ENCODE measurements around the gene PDIA2. TPM values are rescaled to one million over a fixed set of nuclear protein-coding genes. Genes with fewer than 3 reads are reported as not detected.

PDIA2 gene
- polyA plus RNA-seq, 1 of the 3 experiments (the other 2 are of a cell fraction), result 1.7 TPM

- no peak overlapping the region for H3K27ac ChIP-seq (ENCODE audit: low read depth in 2 of 2, low read length in 1 of 2)
- peaks cover 8 to 49% of the 10 kb centered on the region in 2 experiments for H3K36me3 ChIP-seq (replicated peaks in 1 of 2; ENCODE audit: control insufficient read depth in 1 of 2, insufficient read depth in 2 of 2, low read length in 1 of 2)
- no peaks in the 10 kb centered on the region for H4K20me1 ChIP-seq (ENCODE audit: insufficient read depth)
- WGBS (ENCODE audit: low lambda C conversion rate), result 94% methylated on average over 10 of the region's 10 CpGs
- ChIA-PET CTCF (no interaction called here), POLR2A (no interaction called here)
- H3K27me3 ChIP-seq (ENCODE audit: insufficient read depth), result no peaks in the 10 kb centered on the region
- no peaks in the 10 kb centered on the region for H3K9me2 ChIP-seq
- H3K4me1 ChIP-seq (ENCODE audit: control insufficient read depth in 1 of 2, insufficient read depth in 2 of 2, low read depth in 1 of 2, low read length in 1 of 2), result no peaks in the 10 kb centered on the region
- no peak overlapping the region for H3K4me3 ChIP-seq (ENCODE audit: low read depth in 2 of 2, low read length in 1 of 2)
- no peaks in the 10 kb centered on the region for H3K9me3 ChIP-seq
- no peak overlapping the region for H3K9ac ChIP-seq
- H3F3A ChIP-seq (replicated peaks; ENCODE audit: insufficient read depth), result no peaks in the 10 kb centered on the region
- H2AFZ ChIP-seq (ENCODE audit: low read depth), result no peak overlapping the region
- DNase-seq, result no peak
- no peak overlapping the region for H3K4me2 ChIP-seq
- no peaks in the 10 kb centered on the region for H3K79me2 ChIP-seq (ENCODE audit: insufficient read depth)
- TF ChIP-seq RAD21 (IDR thresholded peaks at IDR 0.05; ENCODE audit: low read length) (no peak), GATA2 (CRISPR knock-in tag; IDR thresholded peaks at IDR 0.05) (no peak), MEF2A (IDR thresholded peaks at IDR 0.05; ENCODE audit: borderline replicate concordance, low read depth) (no peak), MAX (IDR thresholded peaks at IDR 0.05; ENCODE audit: low read depth) (no peak), CHD2 (IDR thresholded peaks at IDR 0.05; ENCODE audit: low read length, partially characterized antibody) (no peak), YY1 (IDR thresholded peaks at IDR 0.05; ENCODE audit: low read depth) (no peak), GABPA (IDR thresholded peaks at IDR 0.05; ENCODE audit: low read depth) (no peak), USF2 (IDR thresholded peaks at IDR 0.05; ENCODE audit: borderline replicate concordance, low read depth, low read length) (no peak), RCOR1 (IDR thresholded peaks at IDR 0.05; ENCODE audit: low read length) (no peak), NRF1 (IDR thresholded peaks at IDR 0.05; ENCODE audit: low read depth, low read length) (no peak), SMC3 (IDR thresholded peaks at IDR 0.05; ENCODE audit: low read depth, low read length) (no peak), EZH2phosphoT487 (IDR thresholded peaks at IDR 0.05; ENCODE audit: borderline replicate concordance, low read depth) (no peak)
These were observed 23.7 kb upstream of the PDIA2 start for GRCh38 chr16:259226-259625.

DNA sequence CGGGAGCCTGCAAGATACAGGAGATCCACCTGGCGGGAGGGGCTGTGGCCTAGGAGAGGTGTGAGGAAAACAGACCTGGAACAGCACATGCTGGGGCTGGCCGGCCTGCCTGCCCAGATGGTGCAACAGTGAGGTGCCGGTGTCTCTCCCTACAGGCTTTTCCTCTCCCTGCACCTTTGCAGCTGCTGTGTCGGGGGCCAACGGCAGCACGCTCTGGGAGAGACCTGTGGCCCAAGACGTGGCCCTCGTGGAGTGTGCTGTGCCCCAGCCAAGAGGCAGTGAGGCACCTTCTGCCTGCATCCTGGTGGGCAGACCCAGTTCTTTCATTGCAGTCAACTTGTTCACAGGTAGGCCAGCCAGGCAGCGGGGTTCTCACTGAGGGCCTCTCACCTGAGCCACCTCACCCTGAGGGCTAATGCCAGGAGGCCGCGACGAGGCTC, 23.1 kb upstream of the PDIA2 start:
- Histone ChIP-seq H2AFZ (ENCODE audit: low read depth) (no peak overlapping the region), H3K27me3 (ENCODE audit: insufficient read depth) (no peaks in the 10 kb centered on the region), H3K4me2 (no peak overlapping the region), H3K9me3 (no peaks in the 10 kb centered on the region), H4K20me1 (ENCODE audit: insufficient read depth) (no peaks in the 10 kb centered on the region), H3K79me2 (ENCODE audit: insufficient read depth) (no peaks in the 10 kb centered on the region), H3F3A (replicated peaks; ENCODE audit: insufficient read depth) (no peaks in the 10 kb centered on the region), H3K4me1 (ENCODE audit: control insufficient read depth in 1 of 2, insufficient read depth in 2 of 2, low read depth in 1 of 2, low read length in 1 of 2) (no peaks in the 10 kb centered on the region), H3K9ac (no peak overlapping the region), H3K36me3 (replicated peaks in 1 of 2; ENCODE audit: control insufficient read depth in 1 of 2, insufficient read depth in 2 of 2, low read length in 1 of 2) (peaks cover 8 to 53% of the 10 kb centered on the region in 2 experiments), H3K9me2 (no peaks in the 10 kb centered on the region), H3K27ac (ENCODE audit: low read depth in 2 of 2, low read length in 1 of 2) (no peak overlapping the region), H3K4me3 (ENCODE audit: low read depth in 2 of 2, low read length in 1 of 2) (no peak overlapping the region)
- ChIA-PET POLR2A (no interaction called here), CTCF (interaction anchor here (1.1 kb wide), 1 partner anchor 79 kb away, joined by 3 read pairs; the partner anchor contains the start of gene HBQ1)
- TF ChIP-seq EP300 (IDR thresholded peaks at IDR 0.05; ENCODE audit: borderline replicate concordance in 1 of 2, low read depth in 1 of 2, low read length in 1 of 2) (no peak), SIN3A (IDR thresholded peaks at IDR 0.05; ENCODE audit: borderline replicate concordance, low read depth, low read length) (no peak), NFIC (IDR thresholded peaks at IDR 0.05; ENCODE audit: borderline replicate concordance) (no peak), MEF2A (IDR thresholded peaks at IDR 0.05; ENCODE audit: borderline replicate concordance, low read depth) (no peak), ELF1 (IDR thresholded peaks at IDR 0.05) (no peak), CHD2 (IDR thresholded peaks at IDR 0.05; ENCODE audit: low read length, partially characterized antibody) (no peak)
- TF ChIP-seq, protein P1, sequence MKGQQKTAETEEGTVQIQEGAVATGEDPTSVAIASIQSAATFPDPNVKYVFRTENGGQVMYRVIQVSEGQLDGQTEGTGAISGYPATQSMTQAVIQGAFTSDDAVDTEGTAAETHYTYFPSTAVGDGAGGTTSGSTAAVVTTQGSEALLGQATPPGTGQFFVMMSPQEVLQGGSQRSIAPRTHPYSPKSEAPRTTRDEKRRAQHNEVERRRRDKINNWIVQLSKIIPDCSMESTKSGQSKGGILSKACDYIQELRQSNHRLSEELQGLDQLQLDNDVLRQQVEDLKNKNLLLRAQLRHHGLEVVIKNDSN (IDR thresholded peaks at IDR 0.05; ENCODE audit: borderline replicate concordance, low read depth), result no peak
- no peak for DNase-seq
- WGBS (ENCODE audit: low lambda C conversion rate), result 97% methylated on average over 9 of the region's 13 CpGs
